PFSK-1 (cell line): ENCODE results near the gene SLC38A11.

Experiments used
- FOXP2 ChIP-seq: optimal IDR thresholded peaks from 2 replicates; pipeline ENCODE3; 2011; ENCODE audit warnings: borderline replicate concordance, control low read depth, inconsistent platforms; ENCODE audit not compliant: insufficient read depth; ENCODE audit errors: extremely low read length, extremely low read depth
- POLR2AphosphoS5 ChIP-seq: IDR thresholded peaks from 2 replicates; pipeline ENCODE4 v1.6.1; 2012; ENCODE audit warnings: low read depth, mild to moderate bottlenecking, control low read depth, low read length, moderate library complexity
- SIN3A ChIP-seq: IDR thresholded peaks from 2 replicates; pipeline ENCODE4 v1.6.1; 2012; ENCODE audit warnings: mild to moderate bottlenecking, low read length, moderate library complexity, borderline replicate concordance; ENCODE audit not compliant: insufficient read depth
- TAF1 ChIP-seq: IDR thresholded peaks from 2 replicates; pipeline ENCODE4 v1.6.1; 2012; ENCODE audit warnings: low read length, control low read depth, borderline replicate concordance; ENCODE audit not compliant: insufficient read depth
- TF ChIP-seq, protein P1 (sequence below), 2 experiments: IDR thresholded peaks; 2 replicates each; pipeline versions ENCODE4 v1.6.1 to v1.8.0; 2011 to 2012; ENCODE audit warnings: low read depth in 2 of 2, low read length in 2 of 2, control low read depth in 1 of 2, inconsistent platforms in 1 of 2, mild to moderate bottlenecking in 1 of 2, moderate library complexity in 1 of 2; ENCODE audit not compliant: insufficient read depth in 1 of 2

Gene SLC38A11

DNA sequence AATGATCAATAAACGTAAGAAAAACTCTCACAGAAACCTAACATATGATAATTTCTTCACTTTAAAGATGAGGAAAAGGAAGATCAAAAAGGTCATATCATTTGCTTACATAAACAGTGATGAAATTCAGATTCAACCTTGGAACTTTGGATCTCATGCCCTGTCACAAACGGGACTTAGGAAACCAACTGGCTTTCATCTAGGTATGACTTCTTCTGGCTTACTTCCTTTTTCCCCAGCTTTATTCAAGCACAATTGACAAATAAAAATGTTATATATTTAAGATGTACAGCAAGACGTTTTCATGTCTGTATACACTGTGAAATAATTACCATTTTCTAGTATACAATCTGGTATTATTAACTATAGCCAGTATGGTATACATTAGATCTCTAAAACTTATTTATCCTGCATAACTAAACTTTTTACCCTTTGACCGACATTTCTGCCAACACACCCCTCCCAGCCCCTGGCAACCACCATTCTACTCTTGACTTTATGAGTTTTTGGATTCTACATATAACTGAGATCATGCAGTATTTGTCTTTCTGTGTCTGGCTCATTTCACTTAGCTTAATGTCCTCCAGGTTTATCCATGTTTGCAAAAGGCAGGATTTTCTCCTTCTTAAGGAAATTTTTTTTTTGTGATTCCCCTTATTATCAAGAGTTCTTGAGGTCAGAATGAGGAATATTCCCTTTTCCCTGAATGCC is 67.7 kb downstream of the SLC38A11 start:
- TF ChIP-seq FOXP2 (no peak), TAF1 (no peak)

DNA sequence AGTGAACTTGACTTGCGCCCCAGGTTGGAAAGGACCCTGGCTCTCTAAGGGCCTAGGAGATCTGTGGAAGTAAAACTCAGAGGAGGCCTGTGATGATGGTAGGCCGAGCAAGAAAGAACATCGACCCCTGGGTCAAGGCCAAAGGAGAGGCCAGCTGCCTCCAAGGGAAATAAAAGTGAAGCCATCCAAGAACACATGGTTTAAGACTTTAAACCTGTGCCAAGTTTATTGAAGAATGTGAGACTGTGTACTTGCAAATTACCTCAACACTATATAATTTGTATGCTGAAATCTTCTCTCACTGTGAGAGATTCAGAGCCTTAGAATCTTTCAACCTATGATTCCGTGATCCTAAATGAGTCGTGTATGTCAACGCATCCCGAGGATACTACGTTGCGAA is 73.0 kb downstream of the SLC38A11 start:
- TF ChIP-seq FOXP2: no peak
- TF ChIP-seq SIN3A: no peak
- TF ChIP-seq, protein P1, sequence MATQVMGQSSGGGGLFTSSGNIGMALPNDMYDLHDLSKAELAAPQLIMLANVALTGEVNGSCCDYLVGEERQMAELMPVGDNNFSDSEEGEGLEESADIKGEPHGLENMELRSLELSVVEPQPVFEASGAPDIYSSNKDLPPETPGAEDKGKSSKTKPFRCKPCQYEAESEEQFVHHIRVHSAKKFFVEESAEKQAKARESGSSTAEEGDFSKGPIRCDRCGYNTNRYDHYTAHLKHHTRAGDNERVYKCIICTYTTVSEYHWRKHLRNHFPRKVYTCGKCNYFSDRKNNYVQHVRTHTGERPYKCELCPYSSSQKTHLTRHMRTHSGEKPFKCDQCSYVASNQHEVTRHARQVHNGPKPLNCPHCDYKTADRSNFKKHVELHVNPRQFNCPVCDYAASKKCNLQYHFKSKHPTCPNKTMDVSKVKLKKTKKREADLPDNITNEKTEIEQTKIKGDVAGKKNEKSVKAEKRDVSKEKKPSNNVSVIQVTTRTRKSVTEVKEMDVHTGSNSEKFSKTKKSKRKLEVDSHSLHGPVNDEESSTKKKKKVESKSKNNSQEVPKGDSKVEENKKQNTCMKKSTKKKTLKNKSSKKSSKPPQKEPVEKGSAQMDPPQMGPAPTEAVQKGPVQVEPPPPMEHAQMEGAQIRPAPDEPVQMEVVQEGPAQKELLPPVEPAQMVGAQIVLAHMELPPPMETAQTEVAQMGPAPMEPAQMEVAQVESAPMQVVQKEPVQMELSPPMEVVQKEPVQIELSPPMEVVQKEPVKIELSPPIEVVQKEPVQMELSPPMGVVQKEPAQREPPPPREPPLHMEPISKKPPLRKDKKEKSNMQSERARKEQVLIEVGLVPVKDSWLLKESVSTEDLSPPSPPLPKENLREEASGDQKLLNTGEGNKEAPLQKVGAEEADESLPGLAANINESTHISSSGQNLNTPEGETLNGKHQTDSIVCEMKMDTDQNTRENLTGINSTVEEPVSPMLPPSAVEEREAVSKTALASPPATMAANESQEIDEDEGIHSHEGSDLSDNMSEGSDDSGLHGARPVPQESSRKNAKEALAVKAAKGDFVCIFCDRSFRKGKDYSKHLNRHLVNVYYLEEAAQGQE (IDR thresholded peaks at IDR 0.05; ENCODE audit: insufficient read depth in 1 of 2, low read depth in 2 of 2, low read length in 2 of 2): no peak
- no peak for TF ChIP-seq POLR2AphosphoS5
- TF ChIP-seq TAF1: no peak

DNA sequence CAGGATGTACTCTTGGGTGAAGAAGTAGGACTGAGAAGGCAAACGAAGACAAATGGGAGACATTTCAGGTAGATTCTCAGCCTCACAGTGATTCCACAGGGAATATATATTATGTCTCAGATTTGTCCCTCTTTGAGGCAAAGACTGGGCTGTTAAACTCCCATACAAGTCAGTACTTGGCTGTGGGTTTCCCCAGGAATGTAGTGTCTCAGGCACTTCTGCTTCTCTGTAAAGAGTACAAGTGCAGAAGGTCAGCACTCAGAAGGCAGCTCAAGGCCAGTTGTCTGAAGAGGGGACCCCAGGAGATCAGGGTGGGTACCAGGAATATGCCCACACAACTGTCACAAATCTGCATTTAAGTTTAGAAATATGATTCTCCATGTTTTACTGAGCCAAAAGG is 73.8 kb downstream of the SLC38A11 start:
- TF ChIP-seq FOXP2 (no peak), SIN3A (no peak), TAF1 (no peak), POLR2AphosphoS5 (no peak)
- TF ChIP-seq, protein P1 (IDR thresholded peaks at IDR 0.05; ENCODE audit: insufficient read depth in 1 of 2, low read depth in 2 of 2, low read length in 2 of 2): no peak

DNA sequence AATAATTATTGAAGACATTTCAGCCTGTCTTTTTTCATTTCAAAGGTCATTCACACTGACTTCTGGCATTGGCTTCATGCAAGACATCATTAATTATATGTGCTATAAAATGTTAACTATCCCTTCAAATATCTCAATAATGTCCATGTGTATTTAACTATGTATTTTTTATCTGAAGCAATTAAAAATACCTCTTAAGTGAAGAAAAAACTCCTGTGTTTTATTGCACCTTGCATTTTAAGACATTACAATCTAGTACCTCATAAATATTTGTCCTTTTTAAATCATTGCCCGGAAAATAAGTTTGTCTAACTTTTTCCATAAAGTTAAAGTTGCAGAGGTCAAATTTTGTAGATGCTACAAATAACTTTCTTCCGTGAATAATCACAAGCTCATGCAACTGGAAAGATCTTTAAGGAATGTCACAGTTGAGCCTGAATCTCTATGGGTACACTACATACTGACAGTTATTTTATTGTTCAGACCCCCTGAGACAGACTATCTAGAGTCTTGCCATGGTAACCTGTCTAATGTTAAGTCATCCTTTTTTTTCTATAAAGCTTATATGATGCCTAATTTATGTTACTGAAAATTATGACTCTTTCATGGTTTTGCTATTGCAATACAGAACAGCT is 75.3 kb downstream of the SLC38A11 start:
- TF ChIP-seq FOXP2 (no peak), SIN3A (no peak), POLR2AphosphoS5 (no peak), TAF1 (no peak)
- TF ChIP-seq, protein P1 (IDR thresholded peaks at IDR 0.05; ENCODE audit: insufficient read depth in 1 of 2, low read depth in 2 of 2, low read length in 2 of 2): no peak

DNA sequence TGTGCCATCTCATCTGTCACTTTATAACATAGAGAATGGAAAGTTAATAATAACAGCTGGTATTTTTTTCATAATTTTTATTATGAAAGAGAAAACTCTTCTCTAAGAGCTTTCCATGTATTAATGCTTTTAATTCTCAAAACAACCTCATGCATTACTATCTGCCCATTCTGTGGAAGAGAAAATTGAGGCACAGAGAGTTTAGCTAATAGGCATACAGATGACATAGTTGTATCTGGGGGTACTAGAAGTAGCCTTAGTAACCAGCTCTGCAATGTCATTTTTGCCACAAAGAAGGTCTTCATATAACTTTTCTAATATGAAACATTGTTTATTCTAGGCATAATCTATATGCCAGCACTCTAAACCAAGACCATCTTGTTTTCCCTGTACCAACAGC is 77.4 kb downstream of the SLC38A11 start:
- TF ChIP-seq, protein P1 (IDR thresholded peaks at IDR 0.05; ENCODE audit: insufficient read depth in 1 of 2, low read depth in 2 of 2, low read length in 2 of 2): no peak
- TF ChIP-seq POLR2AphosphoS5: no peak
- TF ChIP-seq SIN3A: no peak
- no peak for TF ChIP-seq TAF1
- no peak for TF ChIP-seq FOXP2
